Ureter (tissue), 1 donor: ENCODE results near the gene TRPM3. TPM values are rescaled to one million over a fixed set of nuclear protein-coding genes. Genes with fewer than 3 reads are reported as not detected.

ENCODE experiments used
- DNase-seq: peaks from one replicate; pipeline ENCODE4 v3.0.0-alpha.2; 2020; ENCODE audit warnings: low spot score
- total RNA-seq: library from RNA; stranded (reverse); gene quantifications from one replicate; pipeline ENCODE4 v1.2.4, GENCODE V29; 2023
- donor health status: DM: yes; HTN: yes; CAD: no.

TRPM3 gene
- total RNA-seq, 1 donor from 2014 or later = 1.3 TPM

- DNase-seq = no peak
Observed at GRCh38 chr9:70488098-70488792, 633.2 kb downstream of the TRPM3 start.

- no peak for DNase-seq
Observed at GRCh38 chr9:70486127-70486526, 635.3 kb downstream of the TRPM3 start.

GRCh38 chr9:70485273-70485858 is 636.1 kb downstream of the TRPM3 start:
- DNase-seq = peak; percentile 58

GRCh38 chr9:70484232-70485130 is 636.9 kb downstream of the TRPM3 start:
- peak; percentile 58 for DNase-seq

GRCh38 chr9:70481471-70481870 is 640.0 kb downstream of the TRPM3 start:
- DNase-seq = no peak

- DNase-seq = peak; percentile 83
Observed at GRCh38 chr9:70480405-70480980, 640.9 kb downstream of the TRPM3 start.

GRCh38 chr9:70479880-70480291 is 641.5 kb downstream of the TRPM3 start:
- no peak for DNase-seq
